ENCODE data around the gene SLC12A6.

Gene SLC12A6

GRCh38 chr15:34297059-34297458, 40.5 kb downstream of the SLC12A6 start:
- Histone ChIP-seq H3K27me3 (ENCODE audit: low read length) (no peaks in the 10 kb centered on the region), H3K36me3 (ENCODE audit: low read length) (no peaks in the 10 kb centered on the region), H3K79me2 (ENCODE audit: insufficient read depth, low read length) (no peaks in the 10 kb centered on the region), H3K4me2 (ENCODE audit: low read depth, low read length, poor library complexity, severe bottlenecking) (no peak overlapping the region), H2AFZ (ENCODE audit: low read depth, low read length, severe bottlenecking) (no peak overlapping the region), H3K9ac (ENCODE audit: low read length) (no peak overlapping the region), H4K20me1 (ENCODE audit: low read depth, low read length) (no peaks in the 10 kb centered on the region), H3K9me3 (ENCODE audit: insufficient read depth, low read length) (no peaks in the 10 kb centered on the region), H3K4me3 (ENCODE audit: insufficient read depth, low read length, poor library complexity, severe bottlenecking) (no peak overlapping the region), H3K9me2 (replicated peaks; ENCODE audit: insufficient read depth, low read length) (no peaks in the 10 kb centered on the region), H3K27ac (ENCODE audit: low read depth, low read length) (no peak overlapping the region), H3F3A (ENCODE audit: insufficient read depth) (no peaks in the 10 kb centered on the region)
- no peak for TF ChIP-seq EZH2phosphoT487 (conservative IDR thresholded peaks at IDR 0.05; ENCODE audit: low read length)
- no peak for TF ChIP-seq CTCF (IDR thresholded peaks at IDR 0.05; ENCODE audit: insufficient read depth, low read length, poor library complexity, severe bottlenecking)

- Histone ChIP-seq H3K79me2 (ENCODE audit: insufficient read depth, low read length) (no peaks in the 10 kb centered on the region), H4K20me1 (ENCODE audit: low read depth, low read length) (no peaks in the 10 kb centered on the region), H2AFZ (ENCODE audit: low read depth, low read length, severe bottlenecking) (no peak overlapping the region), H3K36me3 (ENCODE audit: low read length) (no peaks in the 10 kb centered on the region), H3K9me3 (ENCODE audit: insufficient read depth, low read length) (no peaks in the 10 kb centered on the region), H3K27me3 (ENCODE audit: low read length) (no peaks in the 10 kb centered on the region), H3K27ac (ENCODE audit: low read depth, low read length) (no peak overlapping the region), H3F3A (ENCODE audit: insufficient read depth) (no peaks in the 10 kb centered on the region), H3K4me2 (ENCODE audit: low read depth, low read length, poor library complexity, severe bottlenecking) (no peak overlapping the region), H3K9me2 (replicated peaks; ENCODE audit: insufficient read depth, low read length) (no peaks in the 10 kb centered on the region), H3K4me3 (ENCODE audit: insufficient read depth, low read length, poor library complexity, severe bottlenecking) (no peak overlapping the region), H3K9ac (ENCODE audit: low read length) (no peak overlapping the region)
- TF ChIP-seq EZH2phosphoT487 (conservative IDR thresholded peaks at IDR 0.05; ENCODE audit: low read length): no peak
- TF ChIP-seq CTCF (IDR thresholded peaks at IDR 0.05; ENCODE audit: insufficient read depth, low read length, poor library complexity, severe bottlenecking): no peak
These were observed 45.0 kb downstream of the SLC12A6 start for GRCh38 chr15:34292621-34293020.

GRCh38 chr15:34284937-34285336, 52.6 kb downstream of the SLC12A6 start:
- H3K27me3 ChIP-seq (ENCODE audit: low read length): no peaks in the 10 kb centered on the region

More at GRCh38 chr15:34284937-34285336, 52.6 kb downstream of the SLC12A6 start:
- Histone ChIP-seq H3K9me3 (ENCODE audit: insufficient read depth, low read length) (no peaks in the 10 kb centered on the region), H3K9me2 (replicated peaks; ENCODE audit: insufficient read depth, low read length) (no peaks in the 10 kb centered on the region), H3K4me3 (ENCODE audit: insufficient read depth, low read length, poor library complexity, severe bottlenecking) (no peak overlapping the region), H4K20me1 (ENCODE audit: low read depth, low read length) (no peaks in the 10 kb centered on the region), H3K4me2 (ENCODE audit: low read depth, low read length, poor library complexity, severe bottlenecking) (no peak overlapping the region), H2AFZ (ENCODE audit: low read depth, low read length, severe bottlenecking) (no peak overlapping the region), H3K27ac (ENCODE audit: low read depth, low read length) (no peak overlapping the region), H3K79me2 (ENCODE audit: insufficient read depth, low read length) (no peaks in the 10 kb centered on the region), H3K36me3 (ENCODE audit: low read length) (no peaks in the 10 kb centered on the region), H3K9ac (ENCODE audit: low read length) (no peak overlapping the region), H3F3A (ENCODE audit: insufficient read depth) (no peaks in the 10 kb centered on the region)
- TF ChIP-seq CTCF (IDR thresholded peaks at IDR 0.05; ENCODE audit: insufficient read depth, low read length, poor library complexity, severe bottlenecking) (no peak), EZH2phosphoT487 (conservative IDR thresholded peaks at IDR 0.05; ENCODE audit: low read length) (no peak)
